Esophagus squamous epithelium (tissue), 5 donors: ENCODE data around the gene UBE2D2. TPM values are rescaled to one million over a fixed set of nuclear protein-coding genes. Genes with fewer than 3 reads are reported as not detected.
"Not testable (repeated sequence)": the region's sequence is repeated elsewhere in the genome, so short reads cannot be mapped to it uniquely, and the experiment has no call there.

Experiments used
- DNase-seq: peaks from one replicate; lab custom pipeline; 2025; lab: John Stamatoyannopoulos, UW
- H3K27ac ChIP-seq, 4 donors: fragments of 200-600 bp; sonication (generic); one replicate each; pipeline ENCODE4 v1.5.1; 2016 to 2019; ENCODE audit warnings: mild to moderate bottlenecking in 1 of 4
- H3K27me3 ChIP-seq, 4 donors: fragments of 200-600 bp; sonication (generic); 1 replicate in 3 of 4; 2 replicates in 1 of 4; pipeline versions ENCODE4 v1.5.1 to v1.6.0; 2017 to 2021; ENCODE audit warnings: antibody characterized with exemption in 1 of 4
- H3K36me3 ChIP-seq, 3 donors: fragments of 200-600 bp; sonication (generic); one replicate each; pipeline ENCODE4 v1.5.1; 2016 to 2019
- H3K4me1 ChIP-seq, 3 donors: fragments of 200-600 bp; sonication (generic); one replicate each; pipeline ENCODE4 v1.5.1; 2017 to 2019
- H3K4me3 ChIP-seq, 4 donors: fragments of 200-600 bp; sonication (generic); 1 replicate in 3 of 4; 2 replicates in 1 of 4; pipeline ENCODE4 v1.5.1; 2016 to 2019; ENCODE audit warnings: mild to moderate bottlenecking in 2 of 4, moderate library complexity in 1 of 4
- H3K9me3 ChIP-seq, 3 donors: fragments of 200-600 bp; sonication (generic); one replicate each; pipeline ENCODE4 v1.5.1; 2016 to 2019
- CTCF ChIP-seq, 6 experiments: fragments of 450-650 bp in 4 of 6; fragments of 200-600 bp in 2 of 6; sonication (generic) in 2 of 6; IDR thresholded peaks; one replicate each; pipeline ENCODE4 v1.5.1; 2016 to 2019; ENCODE audit warnings: antibody characterized with exemption in 6 of 6, mild to moderate bottlenecking in 4 of 6, moderate library complexity in 4 of 6
- POLR2A ChIP-seq, 4 donors: fragments of 450-650 bp; IDR thresholded peaks; one replicate each; pipeline ENCODE4 v1.6.1; 2017; ENCODE audit warnings: antibody characterized with exemption in 4 of 4, mild to moderate bottlenecking in 4 of 4, moderate library complexity in 3 of 4
- WGBS, 2 donors: methylation state at CpG; one replicate each; pipeline ENCODE4 v1.1.5; 2018; 5-methylcytosine and 5-hydroxymethylcytosine counted together
- intact Hi-C: fragments of 100-400 bp; cut with DNase I; formaldehyde crosslinking; loops from one replicate; pipeline ENCODE4 v1.15.0; 2022
- total RNA-seq, 4 donors: library from RNA; depleted of rRNA; stranded (reverse); fragments of >200 nt; gene quantifications; one replicate each; pipeline ENCODE4 v1.1.0, GENCODE V29; 2016
- donor health status: DM: yes; HTN: yes; CAD: no.

UBE2D2 gene
- total RNA-seq, 4 donors from 2014 or later = 63.7 to 85.4 (median 81.1) TPM

GRCh38 chr5:139524940-139525585, 36.1 kb upstream of the UBE2D2 start:
- H3K27ac ChIP-seq = peak overlapping the region in 3 of 4 donors; percentile 32 to 66 (median 55)
- no peaks in the 10 kb centered on the region for H3K36me3 ChIP-seq
- intact Hi-C loops = no loop called here
- TF ChIP-seq CTCF (IDR thresholded peaks at IDR 0.05) (no peak), POLR2A (IDR thresholded peaks at IDR 0.05) (no peak)
- peaks cover 0 to 34% (median 16%) of the 10 kb centered on the region in 3 donors for H3K4me1 ChIP-seq
- no peak overlapping the region for H3K4me3 ChIP-seq
- DNase-seq = no peak
- WGBS, 2 donors = 47 to 49% methylated on average over 2 of the region's 2 CpGs
- no peaks in the 10 kb centered on the region for H3K27me3 ChIP-seq
- no peaks in the 10 kb centered on the region for H3K9me3 ChIP-seq

GRCh38 chr5:139525586-139526308, 35.4 kb upstream of the UBE2D2 start:
- H3K9me3 ChIP-seq, H3K4me3 ChIP-seq, intact Hi-C loops, DNase-seq, H3K27me3 ChIP-seq, H3K36me3 ChIP-seq: not testable (repeated sequence)
- Histone ChIP-seq H3K27ac (peak overlapping the region in 3 of 4 donors; percentile 32 to 66 (median 55)), H3K4me1 (peaks cover 0 to 37% (median 16%) of the 10 kb centered on the region in 3 donors)
- whole genome bisulfite sequencing, 2 donors = 33 to 48% methylated on average over 12 of the region's 12 CpGs

- not testable (repeated sequence) for DNase-seq
Measured at GRCh38 chr5:139526309-139527089, 34.6 kb upstream of the UBE2D2 start.

GRCh38 chr5:139527090-139527470, 34.1 kb upstream of the UBE2D2 start:
- H3K36me3 ChIP-seq, DNase-seq, H3K27me3 ChIP-seq, intact Hi-C loops, H3K9me3 ChIP-seq, H3K27ac ChIP-seq, H3K4me3 ChIP-seq: not testable (repeated sequence)
- peaks cover 0 to 47% (median 16%) of the 10 kb centered on the region in 3 donors for H3K4me1 ChIP-seq
- WGBS, 2 donors = 58 to 75% methylated on average over 2 of the region's 2 CpGs

More at GRCh38 chr5:139526309-139527089, 34.6 kb upstream of the UBE2D2 start:
- H3K27me3 ChIP-seq, H3K4me3 ChIP-seq, H3K9me3 ChIP-seq, intact Hi-C loops, H3K36me3 ChIP-seq: not testable (repeated sequence)
- peak overlapping the region in 3 of 4 donors; percentile 32 to 66 (median 55) for H3K27ac ChIP-seq
- peaks cover 0 to 44% (median 16%) of the 10 kb centered on the region in 3 donors for H3K4me1 ChIP-seq
- WGBS, 2 donors = 75 to 83% methylated on average over 14 to 20 of the region's 22 CpGs

GRCh38 chr5:139527896-139528467, 33.2 kb upstream of the UBE2D2 start:
- H3K27ac ChIP-seq, intact Hi-C loops, H3K27me3 ChIP-seq, DNase-seq, H3K4me3 ChIP-seq, H3K36me3 ChIP-seq, H3K9me3 ChIP-seq: not testable (repeated sequence)
- WGBS, 2 donors = 80 to 86% methylated on average over 5 to 6 of the region's 7 CpGs
- peaks cover 0 to 47% (median 16%) of the 10 kb centered on the region in 3 donors for H3K4me1 ChIP-seq

- H3K27me3 ChIP-seq, intact Hi-C loops, H3K4me3 ChIP-seq, DNase-seq, H3K27ac ChIP-seq, H3K36me3 ChIP-seq, H3K9me3 ChIP-seq: not testable (repeated sequence)
- peaks cover 0 to 47% (median 16%) of the 10 kb centered on the region in 3 donors for H3K4me1 ChIP-seq
- 83 to 87% methylated on average over 8 of the region's 8 CpGs for WGBS, 2 donors
Measured at GRCh38 chr5:139528695-139529094, 32.4 kb upstream of the UBE2D2 start.

GRCh38 chr5:139530079-139530478, 31.1 kb upstream of the UBE2D2 start:
- WGBS, 2 donors = 94 to 100% methylated on average over 2 of the region's 2 CpGs
- H3K36me3 ChIP-seq, H3K27me3 ChIP-seq, DNase-seq, intact Hi-C loops, H3K9me3 ChIP-seq, H3K4me3 ChIP-seq, H3K27ac ChIP-seq: not testable (repeated sequence)
- H3K4me1 ChIP-seq = peaks cover 0 to 37% (median 13%) of the 10 kb centered on the region in 3 donors
